Adrenal gland (tissue), 12 donors: ENCODE data around the gene PERM1. TPM values are rescaled to one million over a fixed set of nuclear protein-coding genes. Genes with fewer than 3 reads are reported as not detected.

Source experiments
- DNase-seq, 7 donors: peaks; one replicate each; pipeline ENCODE4 v3.0.0-alpha.2; 2019 to 2020
- H3K27ac ChIP-seq, 5 donors: fragments of 200-600 bp; sonication (generic) in 4 of 5; 1 replicate in 3 of 5; 2 replicates in 2 of 5; pipeline versions ENCODE4 v1.5.1 to v1.8.0; 2016 to 2020; ENCODE audit warnings: mild to moderate bottlenecking in 1 of 5
- H3K27me3 ChIP-seq: fragments of 200-600 bp; 2 replicates; pipeline ENCODE4 v1.8.0; 2021
- H3K36me3 ChIP-seq, 2 donors: fragments of 200-600 bp; replicated peaks in 1 of 2; 1 replicate in 1 of 2; 2 replicates in 1 of 2; pipeline versions ENCODE4 v1.5.1 to v1.8.0; 2018 to 2022
- H3K4me1 ChIP-seq, 2 donors: fragments of 200-600 bp; replicated peaks in 1 of 2; 1 replicate in 1 of 2; 2 replicates in 1 of 2; pipeline versions ENCODE4 v1.5.1 to v1.8.0; 2018 to 2021
- H3K4me3 ChIP-seq, 4 donors: fragments of 200-600 bp; sonication (generic) in 3 of 4; one replicate each; pipeline ENCODE4 v1.5.1; 2016 to 2018
- H3K9me3 ChIP-seq, 3 donors: fragments of 200-600 bp; sonication (generic) in 1 of 3; replicated peaks in 1 of 3; 1 replicate in 2 of 3; 2 replicates in 1 of 3; pipeline versions ENCODE4 v1.5.1 to v1.8.0; 2016 to 2021
- POLR2A ChIP-seq, 2 donors: fragments of 450-650 bp; IDR thresholded peaks; one replicate each; pipeline ENCODE4 v1.6.1; 2017; ENCODE audit warnings: antibody characterized with exemption in 2 of 2, mild to moderate bottlenecking in 2 of 2, moderate library complexity in 1 of 2
- WGBS, 4 donors: extraction: QIAGEN DNeasy Blood & Tissue Kit in 2 of 4; methylation state at CpG; one replicate each; pipeline versions ENCODE4 v1.1.5 to v1.1.7; 2013 to 2017; 5-methylcytosine and 5-hydroxymethylcytosine counted together
- intact Hi-C, 2 donors: fragments of 100-400 bp; cut with DNase I; formaldehyde crosslinking; loops; one replicate each; pipeline versions ENCODE4 v1.14.1 to v1.15.0; 2022 to 2023
- polyA plus RNA-seq, 3 donors: library from polyadenylated mRNA; stranded (reverse); fragments of 200-250 nt in 2 of 3; fragments of 350-450 nt in 1 of 3; fragmentation: Illumina TruSeq in 1 of 3; extraction: RNeasy Lipid Tissue Mini Kit (QIAGEN cat#74804) in 1 of 3; gene quantifications; one replicate each; pipeline ENCODE4 v1.2.3, GENCODE V29; 2013 to 2014
- total RNA-seq, 9 donors: library from RNA; depleted of rRNA in 4 of 9; stranded (reverse); fragments of >200 nt in 4 of 9; fragments of 120-200 nt in 1 of 9; fragmentation: NEBNext Ultra II Directional in 1 of 9; extraction: Animal tissue kit (Norgen Biotek cat#: 25700) in 1 of 9; gene quantifications; one replicate each; pipeline versions ENCODE4 v1.1.0 to v1.2.4, GENCODE V29; 2013 to 2023
- TF ChIP-seq, protein P1 (sequence below), 6 experiments: fragments of 450-650 bp in 4 of 6; fragments of 200-600 bp in 2 of 6; sonication (generic) in 1 of 6; IDR thresholded peaks; 1 replicate in 5 of 6; 2 replicates in 1 of 6; pipeline versions ENCODE4 v1.5.1 to v1.8.0; 2016 to 2021; ENCODE audit warnings: antibody characterized with exemption in 6 of 6, mild to moderate bottlenecking in 2 of 6, moderate library complexity in 1 of 6
- donor health status: healthy with polysubstance abuse.
- donor health status: Bipolar disorder and iron deficiency.
- donor health status: DM: yes; HTN: yes; CAD: no.
- donor health status: DM: no; HTN: no; CAD: no.
- donor health status: DM: no; HTN: no; CAD: no.
- donor health status: DM: yes; HTN: yes; CAD: no.

PERM1 gene
- total and polyA plus RNA-seq, 12 donors: 0.13 to 0.88 (median 0.25) TPM; not detected in 5

DNA sequence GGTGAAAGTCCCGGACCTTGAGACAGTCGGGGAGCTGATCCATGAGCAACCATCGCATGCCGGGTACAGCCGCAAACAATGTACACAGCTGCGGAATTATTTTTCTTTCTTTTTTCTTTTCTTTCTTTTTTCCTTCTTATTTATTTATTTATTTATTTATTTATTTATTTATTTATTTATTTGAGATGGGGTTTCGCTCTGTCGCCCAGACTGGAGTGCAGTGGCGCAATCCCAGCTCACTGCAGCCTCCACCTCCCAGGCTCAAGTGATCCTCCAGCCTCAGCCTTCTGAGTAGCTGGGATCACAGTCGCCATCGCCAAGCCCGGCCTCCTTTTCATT lies 2.6 kb upstream of the PERM1 start:
- 47 to 57% (median 53%) methylated on average over 12 of the region's 12 CpGs for WGBS, 4 donors

GRCh38 chr1:983798-984475 lies 2.0 kb upstream of the PERM1 start:
- H3K36me3 ChIP-seq: no peaks in the 10 kb centered on the region
- no peak overlapping the region for H3K27ac ChIP-seq
- no peaks in the 10 kb centered on the region for H3K4me1 ChIP-seq
- peaks cover 25% of the 10 kb centered on the region for H3K27me3 ChIP-seq
- peak in 2 of 7 donors; percentile 48 to 54 for DNase-seq
- H3K9me3 ChIP-seq: no peaks in the 10 kb centered on the region
- TF ChIP-seq POLR2A (IDR thresholded peaks at IDR 0.05): no peak
- TF ChIP-seq, protein P1, sequence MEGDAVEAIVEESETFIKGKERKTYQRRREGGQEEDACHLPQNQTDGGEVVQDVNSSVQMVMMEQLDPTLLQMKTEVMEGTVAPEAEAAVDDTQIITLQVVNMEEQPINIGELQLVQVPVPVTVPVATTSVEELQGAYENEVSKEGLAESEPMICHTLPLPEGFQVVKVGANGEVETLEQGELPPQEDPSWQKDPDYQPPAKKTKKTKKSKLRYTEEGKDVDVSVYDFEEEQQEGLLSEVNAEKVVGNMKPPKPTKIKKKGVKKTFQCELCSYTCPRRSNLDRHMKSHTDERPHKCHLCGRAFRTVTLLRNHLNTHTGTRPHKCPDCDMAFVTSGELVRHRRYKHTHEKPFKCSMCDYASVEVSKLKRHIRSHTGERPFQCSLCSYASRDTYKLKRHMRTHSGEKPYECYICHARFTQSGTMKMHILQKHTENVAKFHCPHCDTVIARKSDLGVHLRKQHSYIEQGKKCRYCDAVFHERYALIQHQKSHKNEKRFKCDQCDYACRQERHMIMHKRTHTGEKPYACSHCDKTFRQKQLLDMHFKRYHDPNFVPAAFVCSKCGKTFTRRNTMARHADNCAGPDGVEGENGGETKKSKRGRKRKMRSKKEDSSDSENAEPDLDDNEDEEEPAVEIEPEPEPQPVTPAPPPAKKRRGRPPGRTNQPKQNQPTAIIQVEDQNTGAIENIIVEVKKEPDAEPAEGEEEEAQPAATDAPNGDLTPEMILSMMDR (IDR thresholded peaks at IDR 0.05): peak; percentile 51 to 92 (median 62)
- H3K4me3 ChIP-seq: no peak overlapping the region
- 7 to 29% (median 16%) methylated on average over 6 to 29 of the region's 29 CpGs for WGBS, 4 donors
- intact Hi-C loops: loop anchor here (2.0 to 10.0 kb wide), 2 partner anchors 79 to 311 kb away; no protein-coding TSS in a partner anchor

More for the DNA sequence above, 2.6 kb upstream of the PERM1 start:
- intact Hi-C loops: loop anchor here (2.0 to 10.0 kb wide), 2 partner anchors 78 to 310 kb away; no protein-coding TSS in a partner anchor
- TF ChIP-seq POLR2A (IDR thresholded peaks at IDR 0.05): no peak
- TF ChIP-seq, protein P1 (IDR thresholded peaks at IDR 0.05): peak in 1 of 6 experiments; percentile 47
- Histone ChIP-seq H3K36me3 (no peaks in the 10 kb centered on the region), H3K4me1 (no peaks in the 10 kb centered on the region), H3K9me3 (no peaks in the 10 kb centered on the region), H3K4me3 (no peak overlapping the region), H3K27me3 (peaks cover 25% of the 10 kb centered on the region), H3K27ac (no peak overlapping the region)
- DNase-seq: no peak

DNA sequence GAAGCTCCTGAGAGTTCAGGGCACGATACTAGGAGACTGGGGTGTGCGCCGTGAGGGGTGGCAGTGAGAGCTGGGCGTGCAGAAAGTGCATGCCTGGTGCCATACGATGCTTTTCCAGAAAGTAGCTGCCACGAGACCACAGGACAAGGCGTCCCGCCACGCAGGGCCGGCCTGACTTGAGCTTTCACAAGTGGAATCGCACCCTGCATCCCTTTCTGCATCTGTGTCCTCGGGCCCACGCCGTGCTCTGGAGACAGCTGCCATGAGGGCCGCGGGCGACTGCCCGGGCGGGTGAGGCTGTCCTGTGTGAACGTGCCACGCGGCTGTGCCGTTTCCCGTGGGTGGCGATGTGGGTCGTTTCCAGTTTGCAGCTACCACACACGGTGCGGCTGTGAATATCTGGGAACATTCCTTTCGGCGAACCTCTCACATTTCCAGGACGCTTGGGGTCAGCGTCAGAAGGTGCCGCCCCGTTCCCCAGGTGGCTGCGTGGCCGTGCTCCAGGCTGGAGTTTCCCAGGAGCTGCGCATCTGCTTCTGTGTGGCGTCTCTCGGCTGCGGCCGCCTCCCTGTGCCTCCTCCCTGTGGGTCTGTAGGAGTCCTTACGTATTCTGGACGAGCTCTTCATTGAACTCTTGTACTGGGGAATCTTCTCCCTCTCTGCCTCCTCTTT lies 1.0 kb upstream of the PERM1 start:
- peaks cover 25% of the 10 kb centered on the region for H3K27me3 ChIP-seq

DNA sequence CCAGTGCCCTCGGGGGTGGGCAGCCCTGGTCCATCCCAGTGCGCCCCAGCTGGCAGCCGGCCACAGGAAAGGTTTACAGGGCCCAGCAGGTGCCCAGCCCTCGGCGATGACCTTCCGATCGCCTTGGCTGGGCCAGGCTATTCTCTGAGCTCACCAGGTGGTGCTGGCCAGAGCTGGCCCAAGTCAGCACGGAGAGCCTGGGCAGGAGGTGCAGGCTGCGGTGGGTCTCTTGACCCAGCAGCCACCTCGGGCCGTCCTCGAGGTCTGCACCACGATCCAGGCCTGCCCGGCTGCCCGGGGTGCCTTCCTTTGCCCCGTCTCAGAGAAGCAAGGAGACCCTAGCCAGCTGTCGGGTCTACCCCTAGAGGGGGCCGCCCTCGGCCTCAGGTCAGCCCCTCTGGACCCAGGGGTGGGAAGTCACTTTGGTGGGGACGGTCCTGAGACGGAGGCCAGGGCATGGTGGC lies 370 bp downstream of the PERM1 start:
- intact Hi-C loops: loop anchor here in 1 of 2 donors (10.0 kb wide), 1 partner anchor 313 kb away; no protein-coding TSS in a partner anchor
- H3K4me3 ChIP-seq: no peak overlapping the region

More for the DNA sequence above, 1.0 kb upstream of the PERM1 start:
- Histone ChIP-seq H3K4me1 (no peaks in the 10 kb centered on the region), H3K9me3 (no peaks in the 10 kb centered on the region), H3K27ac (no peak overlapping the region), H3K4me3 (no peak overlapping the region), H3K36me3 (no peaks in the 10 kb centered on the region)
- WGBS, 4 donors: 72 to 80% (median 77%) methylated on average over 12 to 43 of the region's 43 CpGs
- no peak for DNase-seq
- intact Hi-C loops: loop anchor here in 1 of 2 donors (10.0 kb wide), 1 partner anchor 312 kb away; no protein-coding TSS in a partner anchor
- TF ChIP-seq POLR2A (IDR thresholded peaks at IDR 0.05): no peak
- TF ChIP-seq, protein P1 (IDR thresholded peaks at IDR 0.05): no peak

More for the DNA sequence above, 370 bp downstream of the PERM1 start:
- H3K36me3 ChIP-seq: no peaks in the 10 kb centered on the region
- 62 to 78% (median 74%) methylated on average over 4 to 21 of the region's 21 CpGs for WGBS, 4 donors
- no peak for TF ChIP-seq POLR2A (IDR thresholded peaks at IDR 0.05)
- TF ChIP-seq, protein P1 (IDR thresholded peaks at IDR 0.05): no peak
- no peak for DNase-seq
- H3K4me1 ChIP-seq: no peaks in the 10 kb centered on the region
- H3K9me3 ChIP-seq: no peaks in the 10 kb centered on the region
- H3K27me3 ChIP-seq: peaks cover 25% of the 10 kb centered on the region
- no peak overlapping the region for H3K27ac ChIP-seq
